ENCODE results near the gene RRAD. TPM values are rescaled to one million over a fixed set of nuclear protein-coding genes. Genes with fewer than 3 reads are reported as not detected.

Gene RRAD
- total RNA-seq, 1 donor: 12.5 TPM

- DNase-seq (ENCODE audit: low read depth): no peak
- TF ChIP-seq CTCF (IDR thresholded peaks at IDR 0.05; ENCODE audit: insufficient read depth, low read depth, low read length): no peak
- no peak overlapping the region for H3K4me3 ChIP-seq (ENCODE audit: low read depth, low read length)
Observed at GRCh38 chr16:66914541-66914940, 10.8 kb downstream of the RRAD start.

GRCh38 chr16:66913711-66914110 lies 11.6 kb downstream of the RRAD start:
- TF ChIP-seq CTCF (IDR thresholded peaks at IDR 0.05; ENCODE audit: insufficient read depth, low read depth, low read length): no peak
- DNase-seq (ENCODE audit: low read depth): no peak
- H3K4me3 ChIP-seq (ENCODE audit: low read depth, low read length): no peak overlapping the region

- no peak overlapping the region for H3K4me3 ChIP-seq (ENCODE audit: low read depth, low read length)
- no peak for DNase-seq (ENCODE audit: low read depth)
- no peak for TF ChIP-seq CTCF (IDR thresholded peaks at IDR 0.05; ENCODE audit: insufficient read depth, low read depth, low read length)
Observed at GRCh38 chr16:66913081-66913480, 12.3 kb downstream of the RRAD start.

GRCh38 chr16:66911801-66912200 lies 13.5 kb downstream of the RRAD start:
- H3K4me3 ChIP-seq (ENCODE audit: low read depth, low read length): no peak overlapping the region
- DNase-seq (ENCODE audit: low read depth): no peak
- TF ChIP-seq CTCF (IDR thresholded peaks at IDR 0.05; ENCODE audit: insufficient read depth, low read depth, low read length): no peak

- DNase-seq (ENCODE audit: low read depth): no peak
- TF ChIP-seq CTCF (IDR thresholded peaks at IDR 0.05; ENCODE audit: insufficient read depth, low read depth, low read length): no peak
- no peak overlapping the region for H3K4me3 ChIP-seq (ENCODE audit: low read depth, low read length)
Observed at GRCh38 chr16:66911112-66911511, 14.2 kb downstream of the RRAD start.

- no peak for DNase-seq (ENCODE audit: low read depth)
- no peak for TF ChIP-seq CTCF (IDR thresholded peaks at IDR 0.05; ENCODE audit: insufficient read depth, low read depth, low read length)
- H3K4me3 ChIP-seq (ENCODE audit: low read depth, low read length): no peak overlapping the region
Observed at GRCh38 chr16:66910175-66910940, 15.0 kb downstream of the RRAD start.

All from fibroblast of villous mesenchyme (primary cell).